ENCODE measurements around the gene CPT1A.

CPT1A gene

DNA sequence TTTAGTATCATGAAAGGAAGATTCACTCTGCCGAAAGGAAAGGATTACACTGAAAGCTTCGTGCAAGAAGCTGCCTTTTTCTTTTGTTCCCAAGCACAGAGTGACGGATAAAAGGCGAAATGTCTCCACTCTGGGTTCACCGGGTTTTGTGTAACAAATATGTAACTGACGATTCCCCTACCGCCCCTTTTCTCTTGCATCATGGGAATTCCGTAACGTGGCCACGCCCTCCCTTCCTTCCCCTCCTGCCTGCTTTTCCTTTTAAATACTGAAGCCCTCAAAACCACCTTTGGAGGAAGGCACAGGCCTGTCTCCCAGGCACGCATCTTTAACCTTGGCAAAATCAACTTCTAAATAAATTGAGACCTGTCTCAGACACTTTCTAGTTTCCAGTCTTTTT is 74.0 kb downstream of the CPT1A start:
- no peaks in the 10 kb centered on the region for H3K9me3 ChIP-seq (ENCODE audit: control insufficient read depth, insufficient read depth, low read length)

DNA sequence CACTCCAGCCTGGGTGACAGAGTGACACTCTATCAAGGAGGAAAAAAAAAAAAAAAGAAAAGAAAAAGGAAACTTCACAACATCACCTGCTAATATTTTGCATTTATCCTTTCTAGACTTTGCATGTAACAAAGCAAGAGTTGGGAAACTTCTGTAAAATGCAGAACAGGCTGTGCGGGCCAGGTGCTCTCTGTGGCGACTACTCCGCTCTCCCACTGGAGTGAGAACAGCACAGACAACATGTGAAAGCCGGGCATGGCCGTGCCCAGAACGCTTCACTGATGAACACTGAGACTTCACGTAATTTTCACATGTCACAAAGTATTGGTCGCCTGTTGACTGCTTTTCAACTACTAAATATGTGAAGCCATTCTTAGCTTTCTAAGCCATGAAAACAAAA is 74.9 kb downstream of the CPT1A start:
- Histone ChIP-seq H3K9ac (ENCODE audit: low read depth, low read length) (no peak overlapping the region), H3K27me3 (ENCODE audit: control insufficient read depth, insufficient read depth, low read length) (no peaks in the 10 kb centered on the region), H3K36me3 (ENCODE audit: control insufficient read depth, insufficient read depth, low read length) (peaks cover 24% of the 10 kb centered on the region), H3K4me1 (ENCODE audit: control insufficient read depth, insufficient read depth, low read length) (no peaks in the 10 kb centered on the region), H3K9me3 (ENCODE audit: control insufficient read depth, insufficient read depth, low read length) (no peaks in the 10 kb centered on the region), H3K27ac (ENCODE audit: low read depth, low read length) (no peak overlapping the region), H3K4me3 (ENCODE audit: low read depth, low read length) (no peak overlapping the region)

More for the DNA sequence above, 74.0 kb downstream of the CPT1A start:
- Histone ChIP-seq H3K27me3 (ENCODE audit: control insufficient read depth, insufficient read depth, low read length) (no peaks in the 10 kb centered on the region), H3K4me1 (ENCODE audit: control insufficient read depth, insufficient read depth, low read length) (no peaks in the 10 kb centered on the region), H3K36me3 (ENCODE audit: control insufficient read depth, insufficient read depth, low read length) (peaks cover 25% of the 10 kb centered on the region), H3K9ac (ENCODE audit: low read depth, low read length) (no peak overlapping the region), H3K4me3 (ENCODE audit: low read depth, low read length) (no peak overlapping the region), H3K27ac (ENCODE audit: low read depth, low read length) (no peak overlapping the region)

DNA sequence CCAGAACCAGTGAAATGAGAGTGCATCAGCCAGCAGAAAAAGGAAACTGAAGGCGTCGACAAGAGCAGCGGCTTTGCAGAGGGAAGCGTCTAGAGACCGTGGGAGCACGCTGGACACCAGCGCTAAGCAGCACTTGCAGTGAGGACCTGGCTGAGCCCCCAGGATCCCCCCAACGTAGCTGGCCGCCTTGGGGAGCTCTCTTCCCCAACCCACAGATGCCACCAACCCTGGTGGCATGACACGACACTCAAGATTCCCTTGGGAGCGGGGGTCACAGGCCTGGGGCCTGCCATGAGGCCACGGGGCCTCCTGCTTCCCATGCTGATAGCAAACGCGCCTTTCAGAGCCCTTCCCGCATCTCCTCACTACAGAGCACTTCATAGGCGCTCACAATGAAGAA is 77.0 kb downstream of the CPT1A start:
- Histone ChIP-seq H3K4me1 (ENCODE audit: control insufficient read depth, insufficient read depth, low read length) (no peaks in the 10 kb centered on the region), H3K9me3 (ENCODE audit: control insufficient read depth, insufficient read depth, low read length) (no peaks in the 10 kb centered on the region), H3K4me3 (ENCODE audit: low read depth, low read length) (no peak overlapping the region), H3K27me3 (ENCODE audit: control insufficient read depth, insufficient read depth, low read length) (no peaks in the 10 kb centered on the region), H3K36me3 (ENCODE audit: control insufficient read depth, insufficient read depth, low read length) (peaks cover 20% of the 10 kb centered on the region; the same call in 1 of the 2 replicates), H3K9ac (ENCODE audit: low read depth, low read length) (no peak overlapping the region), H3K27ac (ENCODE audit: low read depth, low read length) (no peak overlapping the region)

DNA sequence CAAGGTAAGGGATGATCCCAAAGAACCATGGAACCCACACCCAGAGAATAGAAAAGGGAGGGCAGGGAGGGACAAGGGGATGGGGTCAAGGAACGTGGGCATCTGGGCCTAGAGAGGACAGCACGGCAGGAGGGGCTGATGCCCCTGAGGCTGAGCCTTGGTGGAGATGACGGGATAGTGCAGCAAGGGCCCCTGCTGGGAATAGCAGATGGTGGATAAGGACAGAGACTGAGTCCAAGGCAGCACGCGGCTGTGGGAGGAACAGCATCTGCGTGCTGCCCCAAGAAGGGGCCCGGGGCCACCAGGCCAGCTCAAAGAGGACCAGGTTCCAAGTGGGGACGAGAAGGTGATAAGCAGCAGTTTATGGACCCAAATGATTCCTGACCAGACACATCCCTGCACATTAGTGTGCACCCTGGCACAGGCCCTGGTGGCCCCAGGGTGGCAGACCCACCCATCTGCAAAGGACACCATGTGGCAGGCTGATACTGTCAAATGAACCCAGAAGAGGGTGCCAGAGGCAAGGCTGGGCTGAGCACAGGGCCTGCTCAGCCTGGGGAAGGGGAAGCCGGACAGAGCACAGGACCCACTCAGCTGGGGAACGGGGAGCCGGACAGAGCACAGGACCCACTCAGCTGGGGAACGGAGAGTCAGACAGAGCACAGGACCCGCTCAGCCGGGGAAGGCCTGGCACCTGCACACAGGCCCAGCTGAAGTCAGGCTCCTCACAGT is 77.6 kb downstream of the CPT1A start:
- Histone ChIP-seq H3K36me3 (ENCODE audit: control insufficient read depth, insufficient read depth, low read length) (peaks cover 23% of the 10 kb centered on the region; the same call in 1 of the 2 replicates), H3K4me1 (ENCODE audit: control insufficient read depth, insufficient read depth, low read length) (no peaks in the 10 kb centered on the region), H3K9me3 (ENCODE audit: control insufficient read depth, insufficient read depth, low read length) (no peaks in the 10 kb centered on the region), H3K9ac (ENCODE audit: low read depth, low read length) (no peak overlapping the region), H3K4me3 (ENCODE audit: low read depth, low read length) (no peak overlapping the region), H3K27ac (ENCODE audit: low read depth, low read length) (no peak overlapping the region), H3K27me3 (ENCODE audit: control insufficient read depth, insufficient read depth, low read length) (no peaks in the 10 kb centered on the region)

DNA sequence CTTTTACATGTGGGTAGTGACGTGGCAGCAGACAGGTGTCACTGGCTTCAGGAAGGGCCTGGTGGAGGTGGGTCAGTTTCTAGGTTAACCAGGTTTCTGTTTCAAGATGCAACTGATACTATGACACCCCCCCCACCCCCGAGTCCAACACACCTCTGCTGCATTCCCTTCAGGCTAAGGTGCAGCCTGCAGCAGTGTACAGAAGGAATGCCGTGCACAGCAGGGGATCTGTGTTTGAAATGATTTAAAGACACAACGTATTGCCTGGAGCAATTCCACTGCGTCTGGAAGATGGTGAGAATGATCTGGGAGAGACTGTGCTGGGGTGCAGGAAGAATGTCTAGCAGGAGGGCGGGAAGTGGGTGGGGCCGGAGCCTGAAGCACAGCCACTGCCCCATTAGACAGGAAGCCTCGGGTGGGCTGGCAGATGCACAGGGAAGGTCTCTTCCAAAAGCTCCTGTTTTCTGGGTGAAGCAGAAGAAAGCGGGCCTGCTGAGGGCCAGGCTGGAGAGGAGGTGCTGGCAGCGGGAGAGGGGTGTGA is 78.5 kb downstream of the CPT1A start:
- Histone ChIP-seq H3K4me1 (ENCODE audit: control insufficient read depth, insufficient read depth, low read length) (no peaks in the 10 kb centered on the region), H3K27me3 (ENCODE audit: control insufficient read depth, insufficient read depth, low read length) (no peaks in the 10 kb centered on the region), H3K27ac (ENCODE audit: low read depth, low read length) (no peak overlapping the region), H3K36me3 (ENCODE audit: control insufficient read depth, insufficient read depth, low read length) (peaks cover 25% of the 10 kb centered on the region; the same call in 1 of the 2 replicates), H3K9ac (ENCODE audit: low read depth, low read length) (no peak overlapping the region), H3K9me3 (ENCODE audit: control insufficient read depth, insufficient read depth, low read length) (no peaks in the 10 kb centered on the region), H3K4me3 (ENCODE audit: low read depth, low read length) (no peak overlapping the region)

DNA sequence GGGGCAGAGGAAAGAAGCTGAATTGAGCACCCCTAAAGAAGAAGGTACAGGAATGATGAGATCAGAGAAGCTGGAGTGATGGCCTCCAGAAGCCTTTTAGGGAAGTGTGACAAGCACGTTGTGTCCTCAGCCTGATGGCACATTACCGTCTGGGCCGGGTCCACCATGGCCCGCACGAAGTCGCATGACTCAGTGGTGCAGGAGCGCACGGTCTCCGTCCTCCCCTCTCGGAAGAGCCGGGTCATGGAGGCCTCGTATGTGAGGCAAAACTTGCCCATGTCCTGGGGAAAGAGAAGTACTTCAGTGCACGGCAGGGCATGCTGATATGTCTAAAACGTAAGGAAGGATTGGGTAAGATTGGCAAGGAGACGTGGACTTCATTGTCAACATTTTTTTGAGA is 79.2 kb downstream of the CPT1A start:
- Histone ChIP-seq H3K27me3 (ENCODE audit: control insufficient read depth, insufficient read depth, low read length) (no peaks in the 10 kb centered on the region), H3K9me3 (ENCODE audit: control insufficient read depth, insufficient read depth, low read length) (no peaks in the 10 kb centered on the region), H3K9ac (ENCODE audit: low read depth, low read length) (no peak overlapping the region), H3K36me3 (ENCODE audit: control insufficient read depth, insufficient read depth, low read length) (peaks cover 32% of the 10 kb centered on the region; the same call in 1 of the 2 replicates), H3K4me1 (ENCODE audit: control insufficient read depth, insufficient read depth, low read length) (no peaks in the 10 kb centered on the region), H3K27ac (ENCODE audit: low read depth, low read length) (no peak overlapping the region), H3K4me3 (ENCODE audit: low read depth, low read length) (no peak overlapping the region)

DNA sequence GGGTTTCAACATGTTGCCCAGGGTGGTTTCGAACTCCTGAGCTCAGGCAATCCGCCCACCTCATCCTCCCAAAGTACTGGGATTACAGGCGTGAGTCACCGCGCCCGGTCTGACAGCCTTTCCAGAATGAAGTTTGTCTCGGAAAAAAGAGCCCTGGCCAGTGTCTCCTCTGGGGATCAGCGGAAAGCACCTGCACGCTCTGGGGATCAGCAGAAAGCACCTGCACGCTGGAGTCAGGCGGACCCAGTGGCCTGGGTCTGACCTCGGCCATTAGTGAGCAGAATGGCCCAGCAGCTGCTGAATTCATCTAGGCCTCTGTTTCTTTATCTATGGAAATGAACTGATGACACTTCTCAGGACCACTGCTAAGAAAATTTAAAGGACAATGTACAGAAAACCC is 79.9 kb downstream of the CPT1A start:
- Histone ChIP-seq H3K9ac (ENCODE audit: low read depth, low read length) (no peak overlapping the region), H3K27me3 (ENCODE audit: control insufficient read depth, insufficient read depth, low read length) (no peaks in the 10 kb centered on the region), H3K4me1 (ENCODE audit: control insufficient read depth, insufficient read depth, low read length) (no peaks in the 10 kb centered on the region), H3K36me3 (ENCODE audit: control insufficient read depth, insufficient read depth, low read length) (peaks cover 36% of the 10 kb centered on the region; the same call in 1 of the 2 replicates), H3K4me3 (ENCODE audit: low read depth, low read length) (no peak overlapping the region), H3K9me3 (ENCODE audit: control insufficient read depth, insufficient read depth, low read length) (no peaks in the 10 kb centered on the region), H3K27ac (ENCODE audit: low read depth, low read length) (no peak overlapping the region)

DNA sequence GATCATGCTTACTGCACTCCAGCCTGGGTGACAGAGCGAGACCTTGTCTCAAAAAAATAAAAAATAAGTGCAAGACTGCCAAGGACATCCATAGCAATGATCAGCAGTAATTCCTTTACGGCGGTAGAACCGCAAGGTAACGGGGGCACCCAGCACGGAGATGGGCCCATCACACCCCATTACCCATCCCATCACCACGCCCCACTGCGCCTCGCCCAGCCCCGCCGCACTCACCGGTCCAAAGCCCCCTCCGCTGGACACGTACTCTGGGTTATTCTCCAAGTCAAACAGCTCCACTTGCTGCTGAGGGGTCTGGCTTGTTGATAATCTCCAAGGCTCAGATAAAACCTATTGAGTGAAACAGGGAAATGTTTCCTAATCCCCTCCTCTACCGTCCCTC is 81.7 kb downstream of the CPT1A start:
- Histone ChIP-seq H3K4me3 (ENCODE audit: low read depth, low read length) (no peak overlapping the region), H3K9ac (ENCODE audit: low read depth, low read length) (no peak overlapping the region), H3K27ac (ENCODE audit: low read depth, low read length) (no peak overlapping the region), H3K9me3 (ENCODE audit: control insufficient read depth, insufficient read depth, low read length) (no peaks in the 10 kb centered on the region), H3K36me3 (ENCODE audit: control insufficient read depth, insufficient read depth, low read length) (peaks cover 37% of the 10 kb centered on the region; the same call in 1 of the 2 replicates), H3K4me1 (ENCODE audit: control insufficient read depth, insufficient read depth, low read length) (no peaks in the 10 kb centered on the region), H3K27me3 (ENCODE audit: control insufficient read depth, insufficient read depth, low read length) (no peaks in the 10 kb centered on the region)

DNA sequence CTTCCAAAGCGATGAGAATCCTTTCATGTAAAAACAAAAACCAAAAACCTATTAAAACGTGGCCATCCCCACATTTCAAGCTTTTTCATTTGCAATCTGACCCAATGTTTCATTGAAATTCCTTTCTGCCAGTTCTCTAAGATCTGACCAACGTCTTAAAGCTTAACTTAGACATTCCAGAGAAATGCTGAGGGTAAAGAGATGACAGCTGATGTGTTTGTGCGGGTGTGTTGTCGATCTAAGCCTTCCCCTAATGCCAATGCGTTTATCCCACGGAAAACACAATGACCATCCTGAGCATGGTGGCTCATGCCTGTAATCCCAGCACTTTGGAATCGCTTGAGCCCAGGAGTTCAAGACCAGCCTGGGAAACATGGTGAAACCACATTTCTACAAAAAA is 84.0 kb downstream of the CPT1A start:
- no peak overlapping the region for H3K4me3 ChIP-seq (ENCODE audit: low read depth, low read length)
- no peaks in the 10 kb centered on the region for H3K9me3 ChIP-seq (ENCODE audit: control insufficient read depth, insufficient read depth, low read length)
- H3K36me3 ChIP-seq (ENCODE audit: control insufficient read depth, insufficient read depth, low read length): peaks cover 37% of the 10 kb centered on the region; the same call in 1 of the 2 replicates

DNA sequence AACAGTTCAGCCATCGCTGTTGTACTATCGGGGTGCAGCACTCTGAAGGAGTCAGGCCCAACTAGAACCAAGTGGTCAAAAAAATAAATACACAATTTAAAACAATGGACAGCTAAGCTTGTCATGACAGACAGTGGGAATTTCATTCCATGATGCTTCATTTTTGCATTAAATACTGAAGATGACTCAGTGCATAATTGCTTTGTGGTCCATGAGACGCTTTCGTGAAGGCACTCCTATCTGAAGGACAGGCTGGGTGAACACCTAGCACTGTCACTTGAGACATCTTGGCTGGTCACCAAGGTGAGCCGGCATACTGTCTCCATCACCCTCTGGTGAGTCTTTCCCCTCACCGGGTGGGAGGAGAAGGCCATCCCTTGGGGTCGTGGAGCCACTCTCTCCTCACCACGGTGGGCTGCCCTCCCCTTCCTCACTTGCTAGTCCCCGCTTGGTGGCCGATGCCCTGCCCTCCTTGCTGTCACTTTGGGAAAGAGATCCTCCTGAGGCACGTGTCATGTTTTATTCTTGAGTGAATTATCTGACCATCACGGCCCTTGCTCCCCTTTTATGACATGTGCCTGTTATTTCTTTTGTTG is 85.4 kb downstream of the CPT1A start:
- H3K36me3 ChIP-seq (ENCODE audit: control insufficient read depth, insufficient read depth, low read length): peaks cover 27% of the 10 kb centered on the region; the same call in 1 of the 2 replicates
- H3K4me3 ChIP-seq (ENCODE audit: low read depth, low read length): no peak overlapping the region
- no peaks in the 10 kb centered on the region for H3K4me1 ChIP-seq (ENCODE audit: control insufficient read depth, insufficient read depth, low read length)
- no peaks in the 10 kb centered on the region for H3K27me3 ChIP-seq (ENCODE audit: control insufficient read depth, insufficient read depth, low read length)
- H3K27ac ChIP-seq (ENCODE audit: low read depth, low read length): no peak overlapping the region
- no peaks in the 10 kb centered on the region for H3K9me3 ChIP-seq (ENCODE audit: control insufficient read depth, insufficient read depth, low read length)
- no peak overlapping the region for H3K9ac ChIP-seq (ENCODE audit: low read depth, low read length)

More for the DNA sequence above, 84.0 kb downstream of the CPT1A start:
- no peak overlapping the region for H3K9ac ChIP-seq (ENCODE audit: low read depth, low read length)
- H3K4me1 ChIP-seq (ENCODE audit: control insufficient read depth, insufficient read depth, low read length): no peaks in the 10 kb centered on the region
- H3K27ac ChIP-seq (ENCODE audit: low read depth, low read length): no peak overlapping the region
- no peaks in the 10 kb centered on the region for H3K27me3 ChIP-seq (ENCODE audit: control insufficient read depth, insufficient read depth, low read length)

DNA sequence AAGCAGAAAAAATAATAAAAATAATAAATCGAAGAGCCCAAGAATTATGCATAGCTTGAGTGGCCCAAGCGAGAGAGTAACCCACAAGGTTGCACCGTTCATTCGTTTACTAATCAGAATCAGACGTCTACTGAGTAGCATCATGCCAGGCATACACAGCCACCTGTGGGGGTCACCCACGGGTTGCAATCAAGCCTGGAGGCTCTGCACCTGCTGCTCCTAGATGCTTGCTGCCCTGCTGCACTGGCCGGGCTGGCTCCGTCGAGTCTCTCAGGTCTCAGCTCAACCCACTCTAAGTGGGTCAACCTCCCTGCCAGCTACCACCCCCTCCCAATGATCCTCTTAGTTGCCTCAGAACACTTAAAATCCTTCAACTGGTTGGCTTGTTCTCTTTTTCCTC is 88.4 kb downstream of the CPT1A start:
- Histone ChIP-seq H3K4me3 (ENCODE audit: low read depth, low read length) (no peak overlapping the region), H3K4me1 (ENCODE audit: control insufficient read depth, insufficient read depth, low read length) (peaks cover 20% of the 10 kb centered on the region), H3K27ac (ENCODE audit: low read depth, low read length) (no peak overlapping the region), H3K36me3 (ENCODE audit: control insufficient read depth, insufficient read depth, low read length) (peaks cover 16% of the 10 kb centered on the region), H3K27me3 (ENCODE audit: control insufficient read depth, insufficient read depth, low read length) (no peaks in the 10 kb centered on the region), H3K9ac (ENCODE audit: low read depth, low read length) (no peak overlapping the region), H3K9me3 (ENCODE audit: control insufficient read depth, insufficient read depth, low read length) (no peaks in the 10 kb centered on the region)

All from HUES48 (cell line).